ENCODE data around the gene IDNK.

IDNK gene

GRCh38 chr9:83625178-83625577, 2.2 kb downstream of the IDNK start:
- TF ChIP-seq EP300 (IDR thresholded peaks at IDR 0.05; ENCODE audit: borderline replicate concordance) (no peak), TAF1 (IDR thresholded peaks at IDR 0.05; ENCODE audit: low read depth) (no peak), RAD21 (IDR thresholded peaks at IDR 0.05; ENCODE audit: low read depth) (no peak), CREB1 (IDR thresholded peaks at IDR 0.05; ENCODE audit: low read depth) (no peak), TEAD4 (IDR thresholded peaks at IDR 0.05) (no peak), CEBPB (IDR thresholded peaks at IDR 0.05) (no peak)

GRCh38 chr9:83628540-83628939, 5.6 kb downstream of the IDNK start:
- no peak for TF ChIP-seq MAX (IDR thresholded peaks at IDR 0.05)
- TF ChIP-seq, protein P1, sequence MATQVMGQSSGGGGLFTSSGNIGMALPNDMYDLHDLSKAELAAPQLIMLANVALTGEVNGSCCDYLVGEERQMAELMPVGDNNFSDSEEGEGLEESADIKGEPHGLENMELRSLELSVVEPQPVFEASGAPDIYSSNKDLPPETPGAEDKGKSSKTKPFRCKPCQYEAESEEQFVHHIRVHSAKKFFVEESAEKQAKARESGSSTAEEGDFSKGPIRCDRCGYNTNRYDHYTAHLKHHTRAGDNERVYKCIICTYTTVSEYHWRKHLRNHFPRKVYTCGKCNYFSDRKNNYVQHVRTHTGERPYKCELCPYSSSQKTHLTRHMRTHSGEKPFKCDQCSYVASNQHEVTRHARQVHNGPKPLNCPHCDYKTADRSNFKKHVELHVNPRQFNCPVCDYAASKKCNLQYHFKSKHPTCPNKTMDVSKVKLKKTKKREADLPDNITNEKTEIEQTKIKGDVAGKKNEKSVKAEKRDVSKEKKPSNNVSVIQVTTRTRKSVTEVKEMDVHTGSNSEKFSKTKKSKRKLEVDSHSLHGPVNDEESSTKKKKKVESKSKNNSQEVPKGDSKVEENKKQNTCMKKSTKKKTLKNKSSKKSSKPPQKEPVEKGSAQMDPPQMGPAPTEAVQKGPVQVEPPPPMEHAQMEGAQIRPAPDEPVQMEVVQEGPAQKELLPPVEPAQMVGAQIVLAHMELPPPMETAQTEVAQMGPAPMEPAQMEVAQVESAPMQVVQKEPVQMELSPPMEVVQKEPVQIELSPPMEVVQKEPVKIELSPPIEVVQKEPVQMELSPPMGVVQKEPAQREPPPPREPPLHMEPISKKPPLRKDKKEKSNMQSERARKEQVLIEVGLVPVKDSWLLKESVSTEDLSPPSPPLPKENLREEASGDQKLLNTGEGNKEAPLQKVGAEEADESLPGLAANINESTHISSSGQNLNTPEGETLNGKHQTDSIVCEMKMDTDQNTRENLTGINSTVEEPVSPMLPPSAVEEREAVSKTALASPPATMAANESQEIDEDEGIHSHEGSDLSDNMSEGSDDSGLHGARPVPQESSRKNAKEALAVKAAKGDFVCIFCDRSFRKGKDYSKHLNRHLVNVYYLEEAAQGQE (IDR thresholded peaks at IDR 0.05; ENCODE audit: low read depth), result no peak
- no peak for TF ChIP-seq CEBPB (IDR thresholded peaks at IDR 0.05)
- TF ChIP-seq NFIC (IDR thresholded peaks at IDR 0.05), result no peak
- no peak for TF ChIP-seq TAF1 (IDR thresholded peaks at IDR 0.05; ENCODE audit: low read depth)

- TF ChIP-seq CREB1 (IDR thresholded peaks at IDR 0.05; ENCODE audit: low read depth) (no peak), TEAD4 (IDR thresholded peaks at IDR 0.05) (no peak), FOXM1 (IDR thresholded peaks at IDR 0.05; ENCODE audit: borderline replicate concordance, low read depth) (no peak)
These were observed 6.6 kb downstream of the IDNK start for GRCh38 chr9:83629433-83630104.

- TF ChIP-seq YY1 (IDR thresholded peaks at IDR 0.05; ENCODE audit: low read depth) (no peak), RAD21 (IDR thresholded peaks at IDR 0.05; ENCODE audit: low read depth) (no peak), FOXM1 (IDR thresholded peaks at IDR 0.05; ENCODE audit: borderline replicate concordance, low read depth) (no peak), EP300 (IDR thresholded peaks at IDR 0.05; ENCODE audit: borderline replicate concordance) (no peak)
These were observed 8.1 kb downstream of the IDNK start for GRCh38 chr9:83630938-83631457.

GRCh38 chr9:83633255-83633654, 10.3 kb downstream of the IDNK start:
- TF ChIP-seq TEAD4 (IDR thresholded peaks at IDR 0.05) (no peak), CREB1 (IDR thresholded peaks at IDR 0.05; ENCODE audit: low read depth) (no peak), TCF12 (IDR thresholded peaks at IDR 0.05; ENCODE audit: low read depth) (no peak), EP300 (IDR thresholded peaks at IDR 0.05; ENCODE audit: borderline replicate concordance) (no peak), CEBPB (IDR thresholded peaks at IDR 0.05) (no peak), RAD21 (IDR thresholded peaks at IDR 0.05; ENCODE audit: low read depth) (no peak), FOXM1 (IDR thresholded peaks at IDR 0.05; ENCODE audit: borderline replicate concordance, low read depth) (no peak), ZBTB7A (IDR thresholded peaks at IDR 0.05; ENCODE audit: low read depth) (no peak), YY1 (IDR thresholded peaks at IDR 0.05; ENCODE audit: low read depth) (no peak), TAF1 (IDR thresholded peaks at IDR 0.05; ENCODE audit: low read depth) (no peak), USF1 (IDR thresholded peaks at IDR 0.05) (no peak), MAX (IDR thresholded peaks at IDR 0.05) (no peak)
- TF ChIP-seq, protein P1 (IDR thresholded peaks at IDR 0.05; ENCODE audit: low read depth), result no peak

DNA sequence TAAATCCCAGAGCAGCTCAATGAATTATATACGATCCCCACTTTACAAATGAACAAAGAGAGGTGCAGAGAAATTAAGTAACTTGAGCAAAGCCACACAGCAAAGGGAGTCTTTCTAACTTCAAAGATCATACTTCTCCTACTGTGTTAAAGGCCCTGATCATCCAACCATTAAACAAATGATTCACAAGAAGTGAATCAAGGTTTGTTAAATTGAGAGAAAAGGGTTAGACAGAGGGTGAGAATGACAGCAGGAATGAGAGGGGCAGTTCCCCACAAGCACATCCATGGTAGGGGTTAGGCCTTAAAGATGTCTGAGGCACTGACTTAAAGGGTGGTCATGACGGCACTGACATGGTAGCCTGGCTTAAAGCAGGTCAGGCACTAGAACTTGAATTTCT, 10.7 kb downstream of the IDNK start:
- no peak for TF ChIP-seq RAD21 (IDR thresholded peaks at IDR 0.05; ENCODE audit: low read depth)
- TF ChIP-seq USF1 (IDR thresholded peaks at IDR 0.05), result no peak
- no peak for TF ChIP-seq TCF12 (IDR thresholded peaks at IDR 0.05; ENCODE audit: low read depth)
- TF ChIP-seq TAF1 (IDR thresholded peaks at IDR 0.05; ENCODE audit: low read depth), result no peak
- TF ChIP-seq TEAD4 (IDR thresholded peaks at IDR 0.05), result no peak
- TF ChIP-seq CREB1 (IDR thresholded peaks at IDR 0.05; ENCODE audit: low read depth), result no peak
- no peak for TF ChIP-seq YY1 (IDR thresholded peaks at IDR 0.05; ENCODE audit: low read depth)
- TF ChIP-seq EP300 (IDR thresholded peaks at IDR 0.05; ENCODE audit: borderline replicate concordance), result no peak
- TF ChIP-seq CEBPB (IDR thresholded peaks at IDR 0.05), result no peak
- TF ChIP-seq, protein P1 (IDR thresholded peaks at IDR 0.05; ENCODE audit: low read depth), result no peak
- TF ChIP-seq NFIC (IDR thresholded peaks at IDR 0.05), result no peak
- TF ChIP-seq MAX (IDR thresholded peaks at IDR 0.05), result no peak
- no peak for TF ChIP-seq FOXM1 (IDR thresholded peaks at IDR 0.05; ENCODE audit: borderline replicate concordance, low read depth)
- no peak for TF ChIP-seq EGR1 (IDR thresholded peaks at IDR 0.05)
- TF ChIP-seq ZBTB7A (IDR thresholded peaks at IDR 0.05; ENCODE audit: low read depth), result no peak
